Measurements from ENCODE around the gene AUTS2. TPM values are rescaled to one million over a fixed set of nuclear protein-coding genes. Genes with fewer than 3 reads are reported as not detected.

Gene AUTS2
- polyA plus RNA-seq, 1 donor from 2014 or later, result 8.9 TPM

GRCh38 chr7:70734411-70734810 is 1136.1 kb downstream of the AUTS2 start:
- H3K9me3 Mint-ChIP-seq, result peaks cover 2 to 6% (median 3%) of the 10 kb centered on the region in 3 donors
- H3K4me1 Mint-ChIP-seq, result peaks cover 0 to 5% (median 2%) of the 10 kb centered on the region in 3 donors
- peaks cover 4% of the 10 kb centered on the region for H3K36me3 Mint-ChIP-seq
- H3K4me3 Mint-ChIP-seq, result no peak overlapping the region
- H3K27ac Mint-ChIP-seq, result no peak overlapping the region
- H3K27me3 Mint-ChIP-seq, result no peaks in the 10 kb centered on the region

- Mint-ChIP-seq H3K4me3 (no peak overlapping the region), H3K27ac (peak overlapping the region in 1 of 3 donors; percentile 82), H3K36me3 (no peaks in the 10 kb centered on the region), H3K9me3 (peaks cover 2 to 5% (median 2%) of the 10 kb centered on the region in 3 donors), H3K4me1 (peaks cover 0 to 4% (median 2%) of the 10 kb centered on the region in 3 donors), H3K27me3 (no peaks in the 10 kb centered on the region)
Observed at GRCh38 chr7:70735313-70735712, 1137.0 kb downstream of the AUTS2 start.

GRCh38 chr7:70736715-70737460 is 1138.6 kb downstream of the AUTS2 start:
- Mint-ChIP-seq H3K4me3 (peak overlapping the region in 1 of 4 donors; percentile 20), H3K4me1 (peaks cover 0 to 5% (median 2%) of the 10 kb centered on the region in 3 donors), H3K9me3 (no peaks in the 10 kb centered on the region), H3K27ac (no peak overlapping the region), H3K36me3 (no peaks in the 10 kb centered on the region), H3K27me3 (no peaks in the 10 kb centered on the region)

- H3K27me3 Mint-ChIP-seq, result no peaks in the 10 kb centered on the region
- H3K36me3 Mint-ChIP-seq, result no peaks in the 10 kb centered on the region
- peaks cover 0 to 5% (median 2%) of the 10 kb centered on the region in 3 donors for H3K4me1 Mint-ChIP-seq
- H3K27ac Mint-ChIP-seq, result no peak overlapping the region
- peak overlapping the region in 1 of 4 donors; percentile 38 for H3K4me3 Mint-ChIP-seq
- no peaks in the 10 kb centered on the region for H3K9me3 Mint-ChIP-seq
Observed at GRCh38 chr7:70738151-70738885, 1140.0 kb downstream of the AUTS2 start.

- no peak overlapping the region for H3K4me3 Mint-ChIP-seq
- H3K4me1 Mint-ChIP-seq, result peaks cover 0 to 5% (median 2%) of the 10 kb centered on the region in 3 donors
- no peaks in the 10 kb centered on the region for H3K27me3 Mint-ChIP-seq
- peak overlapping the region in 1 of 3 donors; percentile 15 for H3K27ac Mint-ChIP-seq
- no peaks in the 10 kb centered on the region for H3K36me3 Mint-ChIP-seq
- no peaks in the 10 kb centered on the region for H3K9me3 Mint-ChIP-seq
Observed at GRCh38 chr7:70739646-70740210, 1141.5 kb downstream of the AUTS2 start.

DNA sequence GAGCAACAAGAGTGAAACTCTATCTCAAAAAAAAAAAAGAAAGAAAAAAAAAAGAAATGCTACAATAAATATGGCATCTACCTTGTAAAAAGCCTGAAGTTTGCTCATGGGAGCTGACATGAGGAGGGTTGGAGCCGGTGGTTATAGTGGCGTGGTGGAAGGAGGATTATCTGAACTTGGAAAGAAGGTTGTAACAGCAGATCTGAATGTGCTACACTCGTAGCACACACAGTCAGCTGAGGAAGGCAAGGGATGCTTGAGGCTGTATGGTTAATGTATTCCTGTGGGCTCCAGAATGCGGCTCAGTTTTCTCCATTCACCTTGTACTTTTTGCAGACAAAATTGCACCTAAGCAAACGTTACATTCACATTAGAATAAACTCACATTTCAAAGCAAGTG is 1143.4 kb downstream of the AUTS2 start:
- no peaks in the 10 kb centered on the region for H3K27me3 Mint-ChIP-seq
- no peak overlapping the region for H3K4me3 Mint-ChIP-seq
- H3K4me1 Mint-ChIP-seq, result peaks cover 0 to 5% (median 2%) of the 10 kb centered on the region in 3 donors
- no peak overlapping the region for H3K27ac Mint-ChIP-seq
- H3K9me3 Mint-ChIP-seq, result no peaks in the 10 kb centered on the region
- no peaks in the 10 kb centered on the region for H3K36me3 Mint-ChIP-seq

GRCh38 chr7:70743531-70744325 is 1145.5 kb downstream of the AUTS2 start:
- Mint-ChIP-seq H3K4me1 (peaks cover 0 to 5% (median 0%) of the 10 kb centered on the region in 3 donors), H3K27ac (no peak overlapping the region), H3K36me3 (no peaks in the 10 kb centered on the region), H3K9me3 (no peaks in the 10 kb centered on the region), H3K4me3 (no peak overlapping the region), H3K27me3 (no peaks in the 10 kb centered on the region)

- no peaks in the 10 kb centered on the region for H3K36me3 Mint-ChIP-seq
- peaks cover 0 to 5% (median 0%) of the 10 kb centered on the region in 3 donors for H3K4me1 Mint-ChIP-seq
- no peak overlapping the region for H3K27ac Mint-ChIP-seq
- no peaks in the 10 kb centered on the region for H3K9me3 Mint-ChIP-seq
- H3K4me3 Mint-ChIP-seq, result no peak overlapping the region
- H3K27me3 Mint-ChIP-seq, result no peaks in the 10 kb centered on the region
Observed at GRCh38 chr7:70744492-70744891, 1146.2 kb downstream of the AUTS2 start.

GRCh38 chr7:70749831-70750230 is 1151.6 kb downstream of the AUTS2 start:
- H3K4me1 Mint-ChIP-seq, result no peaks in the 10 kb centered on the region
- H3K36me3 Mint-ChIP-seq, result peaks cover 2% of the 10 kb centered on the region
- no peaks in the 10 kb centered on the region for H3K9me3 Mint-ChIP-seq
- no peak overlapping the region for H3K4me3 Mint-ChIP-seq
- no peaks in the 10 kb centered on the region for H3K27me3 Mint-ChIP-seq
- peak overlapping the region in 1 of 3 donors; percentile 35 for H3K27ac Mint-ChIP-seq

DNA sequence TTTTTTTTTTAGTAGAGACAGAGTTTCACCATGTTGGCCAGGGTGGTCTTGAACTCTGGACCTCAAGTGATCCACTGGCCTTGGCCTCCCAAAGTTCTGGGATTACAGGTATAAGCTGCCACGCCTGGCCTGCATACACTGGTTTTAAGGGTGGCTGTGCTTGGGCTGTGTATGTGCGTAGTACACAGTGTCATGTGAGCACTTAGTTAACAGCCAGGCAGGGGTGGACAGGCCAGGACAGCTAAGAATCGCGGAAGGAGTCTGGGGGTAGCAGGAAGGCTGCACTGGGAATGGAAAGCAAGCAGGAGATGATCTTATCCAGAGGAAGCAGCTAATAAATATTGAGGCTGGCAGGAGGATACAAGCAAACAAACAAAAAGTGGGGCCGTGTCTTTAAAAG is 1153.6 kb downstream of the AUTS2 start:
- H3K9me3 Mint-ChIP-seq, result no peaks in the 10 kb centered on the region
- peak overlapping the region in 1 of 3 donors; percentile 73 for H3K27ac Mint-ChIP-seq
- H3K4me3 Mint-ChIP-seq, result no peak overlapping the region

DNA sequence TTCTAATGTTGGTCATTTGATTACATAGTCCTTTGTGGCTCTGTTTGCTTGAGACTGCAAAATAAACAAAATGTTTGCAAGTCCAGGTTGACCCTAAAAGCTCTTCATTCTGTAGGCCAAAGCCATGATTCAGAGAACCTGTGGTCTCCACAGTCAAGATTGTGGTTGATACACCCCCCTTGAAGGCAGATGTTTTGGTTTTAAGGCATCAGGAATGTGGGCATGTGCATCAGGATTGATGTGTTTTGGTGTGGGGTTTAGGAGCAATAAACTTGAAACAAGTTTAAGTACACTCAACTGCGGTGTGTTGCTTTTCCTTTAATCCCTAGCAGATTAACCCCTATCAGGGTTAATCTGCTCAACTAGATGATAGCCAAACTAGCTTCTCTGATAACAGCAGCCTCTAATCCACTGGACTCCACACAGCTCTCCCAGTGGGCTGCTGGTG is 1154.5 kb downstream of the AUTS2 start:
- Mint-ChIP-seq H3K36me3 (peaks cover 2% of the 10 kb centered on the region), H3K4me1 (no peaks in the 10 kb centered on the region), H3K27ac (no peak overlapping the region), H3K27me3 (no peaks in the 10 kb centered on the region), H3K4me3 (no peak overlapping the region), H3K9me3 (no peaks in the 10 kb centered on the region)

More for the DNA sequence above, 1153.6 kb downstream of the AUTS2 start:
- no peaks in the 10 kb centered on the region for H3K27me3 Mint-ChIP-seq
- no peaks in the 10 kb centered on the region for H3K4me1 Mint-ChIP-seq
- peaks cover 2% of the 10 kb centered on the region for H3K36me3 Mint-ChIP-seq

DNA sequence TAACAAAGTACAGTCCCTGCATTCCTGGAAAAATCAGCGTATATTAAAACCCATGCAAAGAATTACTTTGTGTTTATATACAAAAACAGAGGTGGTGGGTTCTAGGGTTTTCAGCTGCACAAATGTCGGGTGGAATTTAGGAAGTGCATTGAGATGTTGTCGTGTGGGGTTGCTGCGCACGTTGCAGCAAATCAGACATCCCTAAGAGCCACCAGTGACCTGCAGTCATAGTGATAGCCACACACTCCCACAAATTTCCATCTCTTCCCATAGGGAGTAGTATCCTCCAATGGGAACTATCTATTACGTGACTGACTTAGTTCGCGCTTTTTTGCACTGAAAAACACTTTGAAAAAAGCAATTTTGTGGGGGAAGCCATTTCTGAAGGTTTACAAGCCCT is 1158.5 kb downstream of the AUTS2 start:
- Mint-ChIP-seq H3K27ac (no peak overlapping the region), H3K4me1 (peaks cover 6 to 11% (median 8%) of the 10 kb centered on the region in 3 donors), H3K9me3 (no peaks in the 10 kb centered on the region), H3K36me3 (no peaks in the 10 kb centered on the region), H3K4me3 (no peak overlapping the region), H3K27me3 (no peaks in the 10 kb centered on the region)

GRCh38 chr7:70758646-70759045 is 1160.4 kb downstream of the AUTS2 start:
- no peak overlapping the region for H3K4me3 Mint-ChIP-seq
- H3K36me3 Mint-ChIP-seq, result no peaks in the 10 kb centered on the region
- H3K4me1 Mint-ChIP-seq, result peaks cover 14 to 15% (median 14%) of the 10 kb centered on the region in 3 donors
- no peaks in the 10 kb centered on the region for H3K9me3 Mint-ChIP-seq
- H3K27me3 Mint-ChIP-seq, result no peaks in the 10 kb centered on the region
- no peak overlapping the region for H3K27ac Mint-ChIP-seq

DNA sequence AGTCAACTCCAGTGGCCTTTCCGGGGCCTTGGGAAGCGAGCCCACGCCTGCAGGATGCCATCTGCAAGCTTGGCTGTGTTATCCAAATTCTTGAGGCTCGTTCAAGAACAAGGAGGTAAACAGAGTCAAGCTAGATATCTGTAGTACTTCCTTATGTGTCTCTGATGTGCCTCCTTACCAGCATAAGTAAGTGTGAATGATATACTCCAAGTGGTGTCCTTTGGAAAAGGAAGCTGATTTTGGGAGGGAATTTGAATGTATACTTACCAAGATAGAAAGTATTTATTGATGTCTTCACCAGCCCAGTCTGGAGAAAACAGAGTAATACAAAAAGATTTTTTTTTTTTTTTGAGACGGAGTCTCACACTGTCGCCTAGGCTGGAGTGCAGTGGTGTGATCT is 1161.4 kb downstream of the AUTS2 start:
- Mint-ChIP-seq H3K36me3 (no peaks in the 10 kb centered on the region), H3K4me3 (no peak overlapping the region), H3K9me3 (no peaks in the 10 kb centered on the region), H3K27me3 (no peaks in the 10 kb centered on the region), H3K4me1 (peaks cover 15 to 19% (median 18%) of the 10 kb centered on the region in 3 donors), H3K27ac (no peak overlapping the region)

All from IgD-negative memory B cell (primary cell).